CD4-positive, alpha-beta T cell (primary cell): ENCODE results near the gene LMTK3. TPM values are rescaled to one million over a fixed set of nuclear protein-coding genes. Genes with fewer than 3 reads are reported as not detected.

ENCODE experiments used
- ATAC-seq: fragments of 200-7000 bp; cut with Tn5 transposase; one replicate; pipeline ENCODE4 v1.10.0; 2022; ENCODE audit warnings: mild to moderate bottlenecking; ENCODE audit not compliant: poor library complexity
- CTCF ChIA-PET: fragments of 350-600 bp; sonication (Branson Sonifier 250); formaldehyde crosslinking; loops from one replicate; lab custom pipeline; 2021; ENCODE audit warnings: antibody characterized with exemption, inconsistent platforms; lab: Charles Lee
- POLR2A ChIA-PET: fragments of 350-600 bp; sonication (Branson Sonifier 250); formaldehyde crosslinking; loops from one replicate; lab custom pipeline; 2021; ENCODE audit warnings: antibody characterized with exemption, inconsistent platforms; lab: Charles Lee
- DNase-seq, 14 experiments: peaks; one replicate each; pipeline ENCODE4 v3.0.0-alpha.2; 2013 to 2020; ENCODE audit warnings: mixed read lengths in 2 of 14
- H3K27ac ChIP-seq, 2 donors: one replicate each; pipeline versions ENCODE4 v1.5.1 to v1.7.0; 2013; ENCODE audit warnings: low read length in 2 of 2, low read depth in 1 of 2, mild to moderate bottlenecking in 1 of 2
- H3K27me3 ChIP-seq, 2 experiments: 1 replicate in 1 of 2; 2 replicates in 1 of 2; pipeline versions ENCODE4 v1.6.1 to v1.7.0; 2013; ENCODE audit warnings: low read length in 2 of 2, control low read depth in 1 of 2, mild to moderate bottlenecking in 1 of 2, moderate library complexity in 1 of 2; ENCODE audit not compliant: insufficient read depth in 2 of 2, control insufficient read depth in 1 of 2
- H3K36me3 ChIP-seq: one replicate; pipeline ENCODE4 v1.6.1; 2013; ENCODE audit warnings: low read length, control low read depth; ENCODE audit not compliant: insufficient read depth
- H3K4me1 ChIP-seq: one replicate; pipeline ENCODE4 v1.6.1; 2013; ENCODE audit warnings: low read length, control low read depth; ENCODE audit not compliant: insufficient read depth
- H3K4me3 ChIP-seq: one replicate; pipeline ENCODE4 v1.5.1; 2013; ENCODE audit warnings: mild to moderate bottlenecking, low read length, moderate library complexity
- H3K9me3 ChIP-seq, 2 experiments: 1 replicate in 1 of 2; 2 replicates in 1 of 2; pipeline versions ENCODE4 v1.6.1 to v1.7.0; 2013; ENCODE audit warnings: low read length in 2 of 2, mild to moderate bottlenecking in 2 of 2, control low read depth in 1 of 2, moderate library complexity in 1 of 2; ENCODE audit not compliant: control insufficient read depth in 1 of 2, insufficient read depth in 1 of 2
- H3K27ac Mint-ChIP-seq: one replicate; pipeline ENCODE4 v1.8.0; 2020; ENCODE audit warnings: mixed read lengths
- H3K27me3 Mint-ChIP-seq: one replicate; pipeline ENCODE4 v1.8.0; 2021; ENCODE audit warnings: mixed read lengths
- H3K36me3 Mint-ChIP-seq: one replicate; pipeline ENCODE4 v1.8.0; 2021; ENCODE audit warnings: low read depth, mixed read lengths
- H3K4me1 Mint-ChIP-seq: one replicate; pipeline ENCODE4 v1.8.0; 2021; ENCODE audit warnings: low read depth, mixed read lengths
- H3K4me3 Mint-ChIP-seq: one replicate; pipeline ENCODE4 v1.8.0; 2020; ENCODE audit warnings: mild to moderate bottlenecking, mixed read lengths
- H3K9me3 Mint-ChIP-seq: one replicate; pipeline ENCODE4 v1.8.0; 2020; ENCODE audit warnings: mixed read lengths
- CTCF ChIP-seq: fragments of 200-600 bp; IDR thresholded peaks from one replicate; pipeline ENCODE4 v1.8.0; 2022; ENCODE audit warnings: antibody characterized with exemption, mild to moderate bottlenecking
- intact Hi-C, 2 experiments: fragments of 100-400 bp; cut with DNase I in 1 of 2; cut with micrococcal nuclease in 1 of 2; formaldehyde crosslinking; loops; one replicate each; pipeline versions ENCODE4 v1.15.1 to v1.9.0; 2023 to 2025; cut with DNase I, micrococcal nuclease
- total RNA-seq, 174 experiments: library from RNA in 2 of 174; stranded (reverse) in 2 of 174; gene quantifications; one replicate each; pipeline ENCODE4 v1.2.3 and lab custom pipeline; 2021 to 2026

The LMTK3 gene
- total RNA-seq, 2 experiments from 2014 or later: 15.6 to 18.9 TPM

- POLR2A ChIA-PET: no interaction called here
- Mint-ChIP-seq H3K4me1 (peaks cover 33% of the 10 kb centered on the region), H3K27ac (no peak overlapping the region), H3K27me3 (peaks cover 26% of the 10 kb centered on the region), H3K9me3 (no peaks in the 10 kb centered on the region), H3K4me3 (no peak overlapping the region), H3K36me3 (no peaks in the 10 kb centered on the region)
- Histone ChIP-seq H3K27me3 (peaks cover 0 to 31% of the 10 kb centered on the region in 2 experiments), H3K4me3 (no peak overlapping the region), H3K9me3 (peaks cover 0 to 8% of the 10 kb centered on the region in 2 experiments), H3K27ac (no peak overlapping the region), H3K36me3 (no peaks in the 10 kb centered on the region), H3K4me1 (peaks cover 44% of the 10 kb centered on the region)
- CTCF ChIA-PET: interaction anchor here (0.6 kb wide), 1 partner anchor 9 kb away, joined by 5 read pairs; no protein-coding TSS in a partner anchor
- DNase-seq (peak in 2 of 14 experiments; percentile 19 to 42), ATAC-seq (no peak)
- intact Hi-C loops: loop anchor here in 1 of 2 experiments (10.0 kb wide), 1 partner anchor 215 kb away; the partner anchor contains the start of gene MAMSTR
- TF ChIP-seq CTCF: no peak
Measured at GRCh38 chr19:48499316-48500090, 12.1 kb downstream of the LMTK3 start.

- no peak for ATAC-seq
- intact Hi-C loops: no loop called here
- Histone ChIP-seq H3K9me3 (peaks cover 0 to 14% of the 10 kb centered on the region in 2 experiments), H3K4me1 (peaks cover 51% of the 10 kb centered on the region), H3K36me3 (no peaks in the 10 kb centered on the region), H3K27ac (no peak overlapping the region), H3K27me3 (peaks cover 0 to 36% of the 10 kb centered on the region in 2 experiments), H3K4me3 (no peak overlapping the region)
- Mint-ChIP-seq H3K9me3 (no peaks in the 10 kb centered on the region), H3K4me3 (no peak overlapping the region), H3K27me3 (peaks cover 31% of the 10 kb centered on the region), H3K4me1 (peaks cover 37% of the 10 kb centered on the region), H3K36me3 (no peaks in the 10 kb centered on the region), H3K27ac (no peak overlapping the region)
- peak in 2 of 14 experiments; percentile 19 to 39 for DNase-seq
- ChIA-PET POLR2A (no interaction called here), CTCF (no interaction called here)
- no peak for TF ChIP-seq CTCF
Measured at GRCh38 chr19:48498595-48499311, 12.9 kb downstream of the LMTK3 start.

GRCh38 chr19:48497728-48498594, 13.7 kb downstream of the LMTK3 start:
- Mint-ChIP-seq H3K9me3 (no peaks in the 10 kb centered on the region), H3K4me3 (peak overlapping the region; percentile 15), H3K27ac (no peak overlapping the region), H3K4me1 (peaks cover 38% of the 10 kb centered on the region), H3K36me3 (no peaks in the 10 kb centered on the region), H3K27me3 (peaks cover 35% of the 10 kb centered on the region)
- Histone ChIP-seq H3K27ac (no peak overlapping the region), H3K4me3 (no peak overlapping the region), H3K36me3 (no peaks in the 10 kb centered on the region), H3K9me3 (peaks cover 0 to 14% of the 10 kb centered on the region in 2 experiments), H3K4me1 (peaks cover 56% of the 10 kb centered on the region), H3K27me3 (peaks cover 0 to 36% of the 10 kb centered on the region in 2 experiments)
- ATAC-seq (no peak), DNase-seq (peak in 1 of 14 experiments; percentile 41)
- TF ChIP-seq CTCF: no peak
- POLR2A ChIA-PET: no interaction called here
- intact Hi-C loops: no loop called here
- CTCF ChIA-PET: no interaction called here
